ENCODE data around the gene GIMAP2. TPM values are rescaled to one million over a fixed set of nuclear protein-coding genes. Genes with fewer than 3 reads are reported as not detected.

Gene GIMAP2
- total and polyA plus RNA-seq, 2 of the 4 experiments (the other 2 are of a cell fraction), result under 0.01 TPM; not detected in 1

DNA sequence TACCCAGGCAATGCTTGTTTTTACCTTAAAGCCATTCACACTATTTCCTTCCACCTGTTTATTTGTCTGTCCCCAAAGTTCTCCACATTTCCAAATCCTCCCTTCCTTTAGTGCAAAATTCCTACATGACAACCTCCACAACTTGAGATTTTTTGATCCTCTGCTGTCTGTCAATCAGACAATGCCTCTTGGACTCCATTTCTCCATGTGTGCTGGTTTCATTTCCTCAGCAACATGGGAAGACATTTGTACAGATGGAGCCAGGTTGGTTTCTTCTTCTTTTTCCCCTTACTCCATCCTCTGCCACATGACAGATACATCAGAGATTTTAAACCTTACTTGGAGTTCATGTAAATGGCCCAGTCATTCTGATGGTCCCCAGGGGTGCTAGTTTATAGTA, 19.1 kb upstream of the GIMAP2 start:
- Histone ChIP-seq H3K18ac (ENCODE audit: low read depth, low read length) (no peak overlapping the region), H2BK120ac (ENCODE audit: low read depth, low read length) (no peak overlapping the region), H3K9me3 (ENCODE audit: control insufficient read depth, insufficient read depth, low read length) (peaks cover 12% of the 10 kb centered on the region), H3K27me3 (ENCODE audit: control insufficient read depth, insufficient read depth, low read length) (no peaks in the 10 kb centered on the region), H3K56ac (ENCODE audit: extremely low read depth, insufficient read depth, low read length) (no peak overlapping the region), H3K36me3 (ENCODE audit: control insufficient read depth, insufficient read depth, low read length) (no peaks in the 10 kb centered on the region), H2AFZ (replicated peaks; ENCODE audit: low read length, poor library complexity) (no peak overlapping the region), H4K5ac (ENCODE audit: low read depth, low read length) (no peak overlapping the region), H2AK9ac (replicated peaks; ENCODE audit: low read depth, low read length, poor library complexity) (no peak overlapping the region), H2AK5ac (ENCODE audit: low read depth, low read length) (no peak overlapping the region), H2BK20ac (ENCODE audit: low read depth, low read length) (no peak overlapping the region), H3K4me2 (ENCODE audit: low read depth, low read length) (no peak overlapping the region), H3K79me1 (ENCODE audit: low read depth in 1 of 2, low read length in 2 of 2) (no peaks in the 10 kb centered on the region), H4K8ac (ENCODE audit: low read depth in 2 of 2, low read length in 2 of 2) (no peak overlapping the region), H2BK5ac (ENCODE audit: low read depth, low read length, poor library complexity, severe bottlenecking) (no peak overlapping the region), H4K91ac (ENCODE audit: insufficient read depth, low read depth, low read length) (no peak overlapping the region), H3K14ac (replicated peaks; ENCODE audit: low read depth, low read length) (no peak overlapping the region), H3K9me1 (ENCODE audit: insufficient read depth, low read length) (no peaks in the 10 kb centered on the region), H2BK15ac (ENCODE audit: low read depth, low read length) (no peak overlapping the region), H3K4me1 (ENCODE audit: control insufficient read depth, insufficient read depth, low read length) (no peaks in the 10 kb centered on the region), H4K20me1 (ENCODE audit: insufficient read depth, low read length) (no peaks in the 10 kb centered on the region), H3K27ac (ENCODE audit: insufficient read depth, low read length) (no peak overlapping the region), H3K4ac (ENCODE audit: low read depth, low read length) (no peak overlapping the region), H3K4me3 (ENCODE audit: insufficient read depth, low read depth, low read length) (no peak overlapping the region), H3K9ac (ENCODE audit: low read depth, low read length) (no peak overlapping the region), H3K23ac (ENCODE audit: low read depth, low read length) (no peak overlapping the region)
- no TSS peak for BruUV-seq (replicated peaks)
- TF ChIP-seq RAD21 (IDR thresholded peaks at IDR 0.05; ENCODE audit: low read length), result no peak
- TF ChIP-seq, protein P1, sequence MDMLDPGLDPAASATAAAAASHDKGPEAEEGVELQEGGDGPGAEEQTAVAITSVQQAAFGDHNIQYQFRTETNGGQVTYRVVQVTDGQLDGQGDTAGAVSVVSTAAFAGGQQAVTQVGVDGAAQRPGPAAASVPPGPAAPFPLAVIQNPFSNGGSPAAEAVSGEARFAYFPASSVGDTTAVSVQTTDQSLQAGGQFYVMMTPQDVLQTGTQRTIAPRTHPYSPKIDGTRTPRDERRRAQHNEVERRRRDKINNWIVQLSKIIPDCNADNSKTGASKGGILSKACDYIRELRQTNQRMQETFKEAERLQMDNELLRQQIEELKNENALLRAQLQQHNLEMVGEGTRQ (IDR thresholded peaks at IDR 0.05; ENCODE audit: low read depth, low read length), result no peak
- no peak for TF ChIP-seq CHD1 (IDR thresholded peaks at IDR 0.05; ENCODE audit: low read depth, low read length)
- TF ChIP-seq CEBPB (IDR thresholded peaks at IDR 0.05; ENCODE audit: low read depth, low read length), result no peak
- no peak for TF ChIP-seq BHLHE40 (IDR thresholded peaks at IDR 0.05; ENCODE audit: low read depth, low read length)
- CTCF ChIA-PET, result no interaction called here
- intact Hi-C loops (cut with micrococcal nuclease), result no loop called here
- in situ Hi-C loops (cut with MboI; ENCODE audit: low sequenced_read_pairs), result no loop called here
- dilution Hi-C loops (cut with HindIII; ENCODE audit: low sequenced_read_pairs, unreplicated experiment), result no loop called here
- ATAC-seq (ENCODE audit: low read depth), result no peak
- POLR2A ChIA-PET (ENCODE audit: unreplicated experiment), result no interaction called here
- DNase-seq, result no peak
